Smooth muscle cell of the brain vasculature (primary cell): ENCODE data around the gene ENTPD8.
"Not testable (repeated sequence)": the region's sequence is repeated elsewhere in the genome, so short reads cannot be mapped to it uniquely, and the experiment has no call there.

Source experiments
- DNase-seq: peaks from one replicate; pipeline ENCODE4 v3.0.0-alpha.2; 2012; ENCODE audit warnings: low read depth, low spot score

The ENTPD8 gene

DNA sequence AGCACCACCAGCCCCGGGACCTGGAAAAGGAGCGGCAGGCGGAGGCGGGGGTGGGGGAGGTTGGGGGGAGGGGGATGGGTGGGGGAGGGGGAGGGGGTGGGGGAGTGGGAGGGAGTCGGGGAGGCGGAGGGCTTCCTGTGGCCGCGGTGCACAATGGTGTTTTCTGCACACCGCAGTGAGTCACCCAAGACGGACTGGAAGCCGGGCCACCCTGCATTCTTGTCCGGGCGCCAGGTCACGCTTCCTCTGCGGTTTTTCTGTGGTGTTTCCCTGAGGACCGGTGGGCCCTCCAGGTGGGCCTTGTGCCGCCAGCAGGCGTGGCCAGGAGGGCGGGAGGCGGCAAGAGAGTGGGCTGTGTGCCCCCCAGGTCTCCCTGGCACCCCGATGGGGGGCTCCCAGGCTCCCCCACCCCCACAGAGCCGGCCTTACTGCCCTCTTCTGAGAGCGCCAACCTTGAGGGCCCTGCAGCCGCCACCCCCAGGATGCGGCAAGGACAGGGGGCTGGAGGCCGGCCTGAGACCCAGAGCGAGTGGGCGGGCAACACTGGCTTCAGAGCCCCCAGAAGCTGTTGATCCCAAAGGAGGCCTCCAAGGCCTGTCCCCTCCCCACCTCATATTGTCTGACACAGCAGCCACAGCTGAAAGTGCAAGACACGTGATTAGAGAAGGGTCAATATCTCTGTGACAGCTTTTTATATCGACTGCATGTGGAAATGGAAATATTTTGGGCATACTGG, 29.3 kb downstream of the ENTPD8 start:
- DNase-seq: peak; percentile 56

DNA sequence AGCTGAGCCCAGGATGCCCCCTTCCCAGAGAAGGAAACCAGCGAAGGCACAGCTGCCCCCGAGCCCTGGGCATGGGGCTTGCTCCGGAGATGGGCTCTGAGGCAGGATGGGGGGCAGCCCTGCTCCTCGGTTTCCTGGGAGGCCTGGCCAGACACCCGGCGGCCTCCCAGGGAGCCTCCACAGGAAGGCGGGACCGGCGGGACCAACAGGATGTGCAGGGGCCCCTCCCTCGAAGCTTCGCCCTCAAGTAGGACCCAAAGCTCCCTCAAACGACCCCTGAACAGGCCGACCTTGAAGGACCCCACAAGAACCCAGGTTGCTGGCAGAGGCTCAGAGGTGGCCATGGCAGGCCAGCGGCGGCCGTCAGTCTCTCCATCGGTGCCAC, 29.9 kb downstream of the ENTPD8 start:
- no peak for DNase-seq

DNA sequence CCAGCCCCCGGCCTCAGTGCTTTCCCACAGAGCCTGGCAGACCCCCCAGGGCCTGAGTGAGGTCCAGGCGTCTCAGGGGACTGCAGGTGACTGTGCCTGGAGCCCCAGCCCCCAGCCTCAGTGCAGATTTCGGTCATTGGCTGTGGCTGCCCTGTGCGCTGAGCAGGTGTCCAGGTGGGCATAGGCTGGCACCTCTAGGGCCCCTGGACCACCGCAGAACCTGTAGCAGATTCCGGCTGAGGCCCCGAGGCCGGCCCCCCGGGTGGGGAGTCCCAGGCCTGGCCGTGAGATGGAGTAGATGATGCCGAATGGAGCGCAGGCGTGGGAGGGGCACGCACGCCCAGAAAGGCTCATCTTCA, 30.3 kb downstream of the ENTPD8 start:
- DNase-seq: no peak

DNA sequence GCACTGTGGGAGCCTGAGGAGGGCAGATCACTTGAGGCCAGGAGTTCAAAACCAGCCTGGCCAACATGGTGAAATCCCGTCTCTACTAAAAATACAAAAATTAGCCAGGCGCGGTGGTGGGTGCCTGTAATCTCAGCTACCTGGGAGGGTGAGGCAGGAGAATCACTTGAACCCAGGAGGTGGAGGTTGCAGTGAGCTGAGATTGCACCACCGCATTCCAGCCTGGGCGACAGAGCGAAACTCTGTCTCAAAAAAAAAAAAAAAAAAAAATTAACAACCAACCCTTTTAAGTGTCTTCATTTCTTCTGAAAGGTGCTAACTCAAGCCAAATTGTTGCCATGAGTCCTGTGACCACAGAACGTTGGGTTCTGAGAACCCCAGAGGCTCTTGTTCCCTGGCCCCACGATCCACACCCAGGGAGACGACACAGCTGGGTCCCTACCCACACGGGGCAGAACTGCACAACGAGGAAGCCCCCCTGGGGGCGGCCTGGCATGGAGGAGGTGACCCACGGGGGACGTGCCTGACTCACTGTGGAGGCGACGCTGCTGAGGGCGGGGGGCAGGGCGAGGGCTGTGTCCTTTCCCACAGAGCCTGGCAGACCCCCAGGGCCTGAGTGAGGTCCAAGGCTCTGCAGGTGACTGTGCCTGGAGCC, 30.8 kb downstream of the ENTPD8 start:
- not testable (repeated sequence) for DNase-seq

DNA sequence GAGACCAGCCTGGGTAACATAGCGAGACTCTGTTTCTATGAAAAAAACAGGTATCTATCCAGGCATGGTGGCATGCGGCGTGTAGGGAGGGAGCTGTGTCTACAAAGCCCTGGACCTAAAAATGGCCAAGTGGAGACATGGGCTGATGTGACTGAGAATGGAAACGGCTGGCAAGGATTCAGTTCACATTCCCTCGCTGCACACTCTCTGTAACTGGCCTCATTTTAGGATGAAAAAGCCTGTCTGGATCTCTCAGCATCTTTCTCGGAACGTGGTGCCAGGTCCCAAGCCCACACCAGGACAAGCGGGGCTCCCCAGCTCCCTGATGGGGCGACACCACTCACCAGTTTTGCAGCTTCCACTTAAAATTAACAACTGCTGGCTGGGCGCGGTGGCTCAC, 31.6 kb downstream of the ENTPD8 start:
- no peak for DNase-seq

DNA sequence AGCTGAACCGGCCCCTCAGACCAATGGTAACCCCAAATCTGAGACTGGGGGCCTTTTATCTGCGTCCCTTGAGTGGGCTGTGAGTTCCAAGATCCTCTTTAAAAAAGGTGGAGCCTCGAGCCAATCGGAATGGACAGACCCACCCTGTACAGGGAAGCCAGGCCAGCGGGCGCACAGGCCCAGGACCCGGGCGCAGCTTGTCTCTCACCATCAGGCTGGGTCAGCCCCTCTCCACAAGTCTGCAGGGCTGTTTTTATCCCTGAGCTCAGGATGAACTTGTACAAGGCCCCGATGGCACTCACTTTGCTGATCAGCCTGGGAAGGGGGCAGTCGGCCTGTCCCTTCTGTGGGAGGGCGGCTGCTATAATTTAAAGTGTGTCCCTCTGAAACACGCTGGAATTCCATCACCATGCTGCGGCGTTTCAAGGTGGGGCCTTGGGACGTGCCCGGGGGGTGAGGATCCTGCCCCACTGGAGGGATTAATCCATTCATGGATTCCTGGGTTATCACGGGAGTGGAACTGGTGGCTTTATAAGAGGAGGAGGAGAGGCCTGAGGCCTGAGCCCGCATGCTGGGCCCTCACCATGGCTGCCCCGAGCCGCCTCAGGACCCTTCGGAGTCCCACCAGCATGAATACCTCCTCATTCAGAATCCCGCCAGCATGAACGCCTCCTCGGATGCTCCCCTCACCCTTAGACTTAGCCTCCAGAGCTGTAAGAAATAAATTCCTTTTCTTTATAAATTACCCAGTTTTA, 32.3 kb downstream of the ENTPD8 start:
- DNase-seq: no peak

DNA sequence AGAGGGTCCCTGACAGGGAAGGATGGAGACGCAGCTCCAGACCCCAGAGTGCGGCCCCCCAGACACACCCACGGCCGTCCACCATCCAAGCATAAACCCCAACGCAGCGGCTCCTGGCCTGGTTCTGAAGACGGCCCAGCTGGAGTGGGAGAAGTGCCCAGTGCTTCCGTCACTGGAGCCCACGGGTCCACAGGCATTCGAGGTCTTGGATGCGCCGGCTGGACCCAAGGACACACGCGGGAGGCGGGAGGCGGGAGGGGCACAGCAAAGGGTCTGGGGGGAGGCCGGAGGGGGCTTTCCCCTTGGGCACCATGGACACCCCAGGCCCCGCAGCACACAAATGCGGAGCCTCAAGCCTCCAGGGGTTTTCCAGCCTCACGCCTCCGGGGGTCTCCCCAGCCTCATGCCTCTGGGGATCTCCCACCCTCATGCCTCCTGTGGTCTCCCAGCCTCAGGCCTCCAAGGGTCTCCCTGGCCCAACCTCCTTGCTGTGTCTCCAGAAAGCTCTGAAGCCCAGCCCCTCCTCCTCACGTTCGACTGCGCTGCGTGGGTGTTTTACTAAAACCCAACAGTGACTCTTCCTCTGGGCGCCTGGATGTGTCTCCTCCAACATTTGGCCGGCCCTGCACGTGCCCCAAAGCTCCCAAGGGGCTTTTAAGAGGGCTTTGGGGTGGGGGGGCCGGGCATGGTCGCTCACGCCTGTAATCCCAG, 33.4 kb downstream of the ENTPD8 start:
- no peak for DNase-seq

DNA sequence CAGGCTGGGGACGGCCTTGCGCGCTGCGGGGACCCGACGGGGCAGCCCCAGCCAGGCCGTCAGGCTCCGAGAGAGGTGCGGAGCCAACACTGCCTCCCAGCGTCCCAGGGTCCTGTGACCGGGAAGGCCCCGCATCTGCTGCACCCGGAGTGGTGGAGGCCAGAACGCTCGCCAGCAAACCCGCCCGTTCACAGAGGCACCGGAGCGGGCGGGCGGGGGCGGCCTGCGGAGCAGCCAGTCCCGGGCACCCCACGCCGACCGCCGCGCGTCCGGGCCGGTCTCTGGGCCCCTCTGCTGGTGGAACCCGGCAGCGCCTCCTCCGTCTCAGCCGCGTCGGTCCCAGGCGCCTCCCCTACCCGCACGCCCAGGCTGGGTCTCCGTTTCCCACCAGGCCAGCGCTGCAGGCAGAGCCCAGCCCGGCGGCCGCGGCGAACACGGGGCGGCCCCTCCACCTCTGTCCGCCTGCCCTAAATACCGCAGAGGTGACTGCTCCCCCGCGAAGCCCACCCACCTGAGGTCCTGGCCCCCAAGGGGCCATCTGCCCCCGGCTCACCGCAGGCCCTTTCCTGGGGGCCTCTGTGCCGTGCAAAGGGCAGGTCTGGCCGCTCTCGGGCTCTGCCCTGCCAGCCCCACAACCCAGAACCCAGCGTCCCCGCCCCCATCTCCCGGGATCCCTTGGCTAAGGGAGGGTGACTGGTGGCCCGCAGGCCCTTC, 34.1 kb downstream of the ENTPD8 start:
- DNase-seq: no peak

DNA sequence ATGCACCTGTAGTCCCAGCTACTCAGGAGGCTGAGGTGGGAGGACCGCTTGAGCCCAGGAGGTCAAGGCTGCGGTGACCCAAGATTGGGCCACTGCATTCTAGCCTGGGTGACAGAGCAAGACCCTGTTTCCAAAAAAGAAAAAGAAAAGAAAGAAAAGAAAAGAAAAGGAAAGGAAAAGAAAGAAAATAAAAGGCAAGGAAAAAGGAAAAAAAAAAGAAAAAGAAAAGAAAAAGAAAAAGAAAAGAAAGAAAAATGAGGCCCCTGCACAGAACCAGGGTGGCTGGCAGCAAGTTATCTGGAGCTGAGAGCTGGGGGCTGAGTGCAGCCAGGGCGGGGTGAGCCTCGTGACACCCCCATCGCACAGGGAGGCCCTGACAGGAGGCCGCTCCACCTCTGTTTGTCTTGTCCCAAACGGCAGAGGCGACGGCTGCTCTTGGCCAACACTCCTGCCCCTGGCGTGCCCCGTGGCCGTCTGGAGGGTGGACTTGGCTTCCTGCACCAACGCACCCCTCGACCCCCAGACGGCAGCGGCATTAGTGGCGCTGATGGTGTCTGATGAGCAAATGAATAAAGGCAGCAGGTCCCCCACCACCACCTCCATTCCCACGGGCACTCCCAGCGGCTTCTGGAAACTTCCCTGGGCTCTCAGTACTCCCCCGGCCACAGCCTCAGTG, 34.9 kb downstream of the ENTPD8 start:
- no peak for DNase-seq

DNA sequence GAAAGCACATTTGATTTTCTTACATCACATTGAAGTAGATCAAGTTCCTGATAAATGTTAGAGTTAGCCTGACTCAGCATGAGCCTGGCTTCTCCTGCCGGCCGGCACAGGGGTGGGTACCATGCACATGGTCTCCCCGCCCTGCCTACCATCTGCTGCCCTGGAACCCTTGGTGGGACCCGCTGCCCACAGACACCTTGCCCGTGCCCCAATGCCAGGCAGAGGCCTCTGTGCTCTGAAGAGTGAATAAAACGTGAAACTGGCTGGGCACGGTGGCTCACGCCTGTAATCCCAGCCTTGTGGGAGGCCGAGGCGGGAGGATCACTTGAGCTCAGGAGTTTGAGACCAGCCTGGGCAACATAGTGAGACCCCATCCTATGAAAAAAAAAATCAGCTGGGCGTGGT, 35.5 kb downstream of the ENTPD8 start:
- no peak for DNase-seq

DNA sequence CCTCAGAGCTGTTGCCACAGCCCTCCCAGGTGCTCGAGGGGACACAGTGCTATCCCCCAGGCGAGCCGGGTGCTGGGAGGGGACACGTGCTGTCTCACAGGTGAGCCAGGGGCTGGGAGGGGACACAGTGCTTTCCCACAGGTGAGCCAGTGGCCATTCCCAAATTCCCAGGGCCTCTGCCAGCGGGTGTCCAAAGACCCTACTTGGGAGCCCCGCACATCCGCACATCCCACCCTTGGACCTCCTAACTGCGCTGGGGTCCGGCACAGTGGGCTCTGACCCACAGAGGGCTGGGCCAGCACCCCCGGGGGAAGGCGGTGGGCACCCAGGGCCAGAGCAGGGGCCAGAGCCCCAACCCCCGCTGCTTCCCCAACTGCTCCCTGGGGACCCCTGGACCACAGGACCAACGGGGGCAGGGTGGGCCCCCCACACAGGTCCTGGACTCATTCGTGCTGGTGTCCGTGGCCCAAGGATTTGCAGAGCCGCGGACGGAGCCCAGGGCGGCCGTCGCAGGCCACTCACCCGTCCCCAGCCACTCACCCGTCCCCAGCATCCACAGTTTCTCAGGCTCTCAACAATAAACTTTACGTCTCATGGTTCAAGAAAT, 36.1 kb downstream of the ENTPD8 start:
- DNase-seq: no peak

DNA sequence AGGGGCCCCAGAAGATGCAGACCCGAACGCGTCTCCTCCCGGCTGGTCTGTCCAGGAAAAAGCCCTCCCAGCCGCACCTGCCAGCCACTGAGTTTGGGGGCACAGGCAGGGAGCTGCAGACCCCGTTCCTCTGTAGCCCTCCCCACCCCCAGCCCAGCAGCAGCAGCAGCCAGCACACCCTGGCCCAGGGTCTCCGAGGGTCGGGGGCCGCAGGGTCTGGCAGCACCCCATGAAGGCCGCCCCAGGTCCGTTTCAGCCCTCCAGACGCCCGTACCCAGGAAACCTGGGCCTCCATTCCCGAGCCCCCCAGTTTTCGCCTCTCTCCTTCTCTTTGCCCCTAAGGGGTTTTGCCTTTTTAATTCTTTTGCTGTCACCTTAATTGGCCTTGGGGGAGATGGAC, 37.9 kb downstream of the ENTPD8 start:
- DNase-seq: no peak

DNA sequence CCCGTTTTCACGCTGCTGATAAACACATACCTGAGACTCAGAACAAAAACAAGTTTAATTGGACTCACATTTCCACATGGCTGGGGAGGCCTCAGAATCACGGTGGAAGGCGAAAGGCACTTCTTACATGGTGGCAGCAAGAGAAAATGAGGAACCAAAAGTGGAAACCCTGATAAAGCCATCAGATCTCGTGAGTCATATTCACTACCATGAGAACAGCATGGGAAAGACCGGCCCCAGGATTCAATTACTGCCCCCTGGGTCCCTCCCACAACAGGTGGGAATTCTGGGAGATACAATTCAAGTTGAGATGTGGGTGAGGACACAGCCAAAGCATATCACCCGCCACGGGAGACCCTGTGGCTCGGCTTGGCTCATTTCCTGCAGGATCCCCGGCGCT, 38.4 kb downstream of the ENTPD8 start:
- no peak for DNase-seq

DNA sequence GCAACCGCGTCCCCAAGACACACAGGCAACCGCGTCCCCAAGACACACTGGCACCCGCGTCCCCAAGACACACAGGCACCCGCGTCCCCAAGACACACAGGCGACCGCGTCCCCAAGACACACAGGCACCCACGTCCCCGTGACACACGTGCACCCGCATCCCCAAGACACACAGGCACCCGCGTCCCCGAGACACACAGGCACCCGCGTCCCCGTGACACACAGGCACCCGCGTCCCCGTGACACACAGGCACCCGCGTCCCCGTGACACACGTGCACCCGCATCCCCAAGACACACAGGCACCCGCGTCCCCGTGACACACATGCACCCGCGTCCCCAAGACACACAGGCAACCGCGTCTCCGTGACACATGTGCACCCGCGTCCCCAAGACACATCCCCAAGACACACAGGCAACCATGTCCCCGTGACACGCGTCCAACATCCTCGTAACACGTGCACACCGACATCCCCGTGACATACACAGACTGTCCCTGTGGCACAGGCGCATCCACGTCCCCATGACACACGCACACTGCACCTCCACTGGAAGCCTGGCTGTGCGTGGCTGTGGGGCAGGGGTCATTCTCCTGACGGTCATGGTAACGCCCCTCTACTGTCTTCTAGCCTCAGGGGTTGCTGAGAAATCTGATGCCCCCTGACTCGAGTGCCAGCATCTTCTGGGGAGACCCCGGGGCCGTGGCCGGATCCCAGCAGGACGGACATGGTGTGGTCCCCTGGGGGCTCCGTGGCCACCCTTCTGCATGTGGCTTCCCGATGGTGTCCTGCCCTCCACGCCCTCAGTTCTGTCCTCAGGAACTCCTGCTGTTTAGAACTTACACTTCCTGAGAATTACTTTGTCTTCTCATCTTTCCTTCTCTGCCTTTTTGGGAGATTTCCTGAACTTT, 42.3 kb downstream of the ENTPD8 start:
- no peak for DNase-seq

DNA sequence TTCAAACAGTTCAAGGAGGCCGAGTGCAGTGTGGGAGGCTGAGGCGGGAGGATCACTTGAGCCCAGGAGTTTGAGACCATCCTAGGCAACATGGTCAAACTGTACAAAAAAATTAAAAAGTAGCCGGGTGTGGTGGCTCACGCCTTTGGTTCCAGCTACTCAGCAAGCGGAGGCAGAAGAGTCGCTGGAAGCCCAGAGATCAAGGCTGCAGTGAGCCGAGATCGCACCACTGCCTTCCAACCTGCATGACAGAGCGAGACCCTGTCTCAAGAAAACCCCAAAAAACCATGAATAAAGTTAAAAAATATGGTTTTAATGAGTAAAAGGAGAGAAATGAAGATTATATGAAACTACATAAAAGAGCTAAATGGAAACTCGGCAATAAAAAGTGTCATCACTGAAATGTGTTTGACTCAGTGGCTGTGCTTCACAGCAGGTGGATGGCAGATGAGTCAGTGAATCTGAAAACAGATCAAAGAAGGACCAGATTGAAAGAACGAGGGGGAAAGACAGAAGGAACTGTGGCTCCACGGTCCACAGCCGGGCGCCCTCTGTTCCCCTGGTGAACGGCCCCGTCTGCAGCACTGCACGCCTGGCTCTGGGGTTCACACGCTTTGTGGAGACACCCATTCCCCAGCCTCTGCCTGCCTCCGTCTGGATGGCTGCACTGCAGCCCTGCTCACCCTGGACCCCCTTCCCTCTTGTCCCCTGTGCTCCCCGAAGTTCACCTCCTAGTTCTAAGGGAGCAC, 43.3 kb downstream of the ENTPD8 start:
- DNase-seq: no peak

DNA sequence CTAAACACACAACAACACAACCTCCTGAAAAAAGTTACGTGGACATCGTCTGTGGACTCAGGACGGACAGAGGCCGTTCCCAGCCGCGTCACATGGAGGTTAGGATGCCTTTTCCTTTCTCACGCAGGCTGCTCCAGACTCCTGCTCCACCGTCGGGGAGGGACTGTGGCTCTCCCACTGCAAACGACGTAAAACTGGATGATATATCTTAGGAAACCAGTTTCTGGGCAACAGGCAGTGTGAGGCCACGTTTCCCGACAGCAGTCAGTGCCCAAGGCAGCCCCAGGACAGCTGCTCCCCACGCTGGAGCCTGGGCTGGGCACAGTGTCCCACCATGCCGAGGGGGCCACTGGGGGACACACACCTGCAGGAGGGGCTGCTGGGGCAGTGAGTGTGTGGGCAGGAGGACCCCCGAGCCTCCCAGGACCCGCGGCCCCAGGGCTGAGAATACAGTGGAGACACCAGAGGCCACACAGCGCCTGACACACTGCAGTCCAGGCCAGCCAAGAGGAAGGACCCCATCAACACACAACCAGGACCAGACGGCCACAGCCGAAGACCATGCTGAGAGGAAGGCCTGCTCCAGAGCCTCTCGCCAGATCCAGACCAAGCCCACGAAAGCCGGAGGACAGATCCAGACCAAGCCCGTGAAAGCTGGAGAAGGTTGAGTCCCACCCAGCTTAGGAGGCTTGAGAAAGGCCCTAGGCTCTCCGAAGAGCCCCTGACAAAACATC, 44.4 kb downstream of the ENTPD8 start:
- no peak for DNase-seq

DNA sequence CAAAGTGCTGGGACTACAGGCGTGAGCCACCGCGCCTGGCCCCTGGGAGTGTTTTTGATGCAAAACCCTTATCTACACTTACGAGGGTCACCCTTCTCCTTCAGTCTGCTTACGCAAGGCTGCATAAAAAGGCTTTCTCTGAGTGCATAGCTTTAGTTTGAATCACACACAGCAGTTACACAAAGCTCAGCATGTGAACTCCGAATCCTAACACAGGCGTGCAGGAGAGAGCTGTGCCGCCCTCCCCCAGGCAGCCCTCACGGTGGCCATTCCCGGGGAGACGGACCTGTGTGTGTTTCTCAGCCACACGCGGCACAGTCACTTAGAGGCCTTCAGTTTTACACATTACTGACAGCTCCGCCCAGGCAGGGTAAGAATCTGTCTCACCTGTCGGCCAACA, 44.9 kb downstream of the ENTPD8 start:
- peak; percentile 43 for DNase-seq

DNA sequence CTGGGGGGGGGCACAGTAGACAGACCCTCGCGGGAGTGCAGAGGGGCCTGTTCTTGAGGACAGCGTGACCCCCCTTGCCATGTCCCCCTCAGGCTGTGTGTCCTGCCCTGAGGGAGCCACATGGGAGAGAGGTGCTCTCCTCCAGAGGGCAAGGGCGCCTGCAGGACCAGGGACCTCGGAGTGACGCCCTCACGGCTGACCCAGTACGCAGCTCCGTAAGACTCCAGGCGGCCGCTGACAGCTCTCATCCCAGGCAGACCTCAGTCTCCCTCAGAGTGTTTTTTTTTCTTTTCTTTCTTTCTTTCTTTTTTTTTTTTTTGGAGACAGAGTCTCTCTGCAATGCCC, 45.5 kb downstream of the ENTPD8 start:
- no peak for DNase-seq
